ENCODE measurements around the gene NUP62. TPM values are rescaled to one million over a fixed set of nuclear protein-coding genes. Genes with fewer than 3 reads are reported as not detected.

The NUP62 gene
- total and polyA plus RNA-seq, 2 of the 8 experiments (the other 6 are each of a cell fraction or from before 2014, with no cell fraction given) = 50.0 to 107 TPM

DNA sequence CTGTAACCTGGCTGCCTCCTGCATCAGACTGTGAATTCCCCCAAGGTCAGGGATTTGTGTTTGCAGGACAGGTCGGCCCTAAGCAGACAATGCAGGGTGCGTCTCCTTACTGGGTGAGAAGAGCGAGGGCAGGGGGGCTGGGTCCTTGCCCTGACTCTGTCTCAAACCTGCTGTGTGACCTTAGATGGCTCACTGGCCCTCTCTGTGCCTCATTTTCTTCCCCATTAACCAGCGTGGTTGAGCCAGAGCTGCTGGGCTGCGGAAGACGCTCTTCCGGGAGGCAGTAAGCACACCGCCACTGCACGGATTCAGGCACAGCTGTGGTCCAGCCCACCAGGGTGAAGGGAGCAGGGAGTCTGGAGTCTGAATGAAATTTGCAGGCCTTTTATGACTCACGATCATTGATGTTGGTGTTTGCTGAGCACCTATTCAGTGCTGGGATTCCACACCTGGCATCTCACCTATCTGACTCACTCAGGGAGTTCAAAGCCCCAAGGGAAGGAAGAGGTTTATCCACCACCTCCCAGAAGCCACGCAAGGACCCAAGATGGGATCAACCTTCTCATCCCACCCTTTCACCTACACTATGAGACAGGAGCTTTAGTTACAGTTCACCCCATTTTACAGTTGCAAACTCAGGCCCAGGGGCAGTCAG is 54.7 kb downstream of the NUP62 start (continued):
- TF ChIP-seq TEAD4 (IDR thresholded peaks at IDR 0.05; ENCODE audit: low read depth, low read length) (no peak), BRCA1 (IDR thresholded peaks at IDR 0.05; ENCODE audit: low read depth, low read length) (no peak)

Measured in H1 (cell line).